G401.6 (cell line): Measurements from ENCODE around the gene MYH7B.

Experiments
- FAIRE-seq: peaks from 2 replicates; lab custom pipeline; 2012; peaks lifted over from hg19 to GRCh38; lab: Jason Lieb, UNC

Gene MYH7B

GRCh38 chr20:34992751-34993417, 37.2 kb downstream of the MYH7B start:
- FAIRE-seq = no peak

GRCh38 chr20:34993941-34994508, 38.4 kb downstream of the MYH7B start:
- no peak for FAIRE-seq

- FAIRE-seq = no peak
These were observed 39.0 kb downstream of the MYH7B start for GRCh38 chr20:34994509-34995131.

- no peak for FAIRE-seq
These were observed 39.5 kb downstream of the MYH7B start for GRCh38 chr20:34995192-34995591.

GRCh38 chr20:34995696-34996095, 40.0 kb downstream of the MYH7B start:
- FAIRE-seq = no peak

- FAIRE-seq = no peak
These were observed 40.8 kb downstream of the MYH7B start for GRCh38 chr20:34996243-34997028.

GRCh38 chr20:34997131-34997561, 41.5 kb downstream of the MYH7B start:
- FAIRE-seq = no peak

- FAIRE-seq = no peak
These were observed 42.1 kb downstream of the MYH7B start for GRCh38 chr20:34997774-34998173.

- no peak for FAIRE-seq
These were observed 42.8 kb downstream of the MYH7B start for GRCh38 chr20:34998331-34998950.

GRCh38 chr20:34999021-34999451, 43.4 kb downstream of the MYH7B start:
- no peak for FAIRE-seq

GRCh38 chr20:34999782-35000181, 44.1 kb downstream of the MYH7B start:
- no peak for FAIRE-seq

GRCh38 chr20:35000311-35000921, 44.7 kb downstream of the MYH7B start:
- FAIRE-seq = no peak

- FAIRE-seq = no peak
These were observed 45.4 kb downstream of the MYH7B start for GRCh38 chr20:35000922-35001595.

- FAIRE-seq = no peak
These were observed 46.1 kb downstream of the MYH7B start for GRCh38 chr20:35001596-35002362.

GRCh38 chr20:35002426-35003210, 47.0 kb downstream of the MYH7B start:
- no peak for FAIRE-seq

GRCh38 chr20:35003211-35004031, 47.8 kb downstream of the MYH7B start:
- no peak for FAIRE-seq

GRCh38 chr20:35004051-35004725, 48.5 kb downstream of the MYH7B start:
- no peak for FAIRE-seq

- FAIRE-seq = no peak
These were observed 49.2 kb downstream of the MYH7B start for GRCh38 chr20:35004749-35005462.
